SKM-1 (cell line): Measurements from ENCODE around the gene FEN1.

ENCODE experiments used
- DNase-seq: peaks from one replicate; lab custom pipeline; 2025; ENCODE audit not compliant: unreplicated experiment; lab: John Stamatoyannopoulos, UW

The FEN1 gene

GRCh38 chr11:61838921-61839320 is 46.2 kb downstream of the FEN1 start:
- no peak for DNase-seq

GRCh38 chr11:61839742-61840141 is 47.0 kb downstream of the FEN1 start:
- no peak for DNase-seq

GRCh38 chr11:61840371-61840770 is 47.7 kb downstream of the FEN1 start:
- no peak for DNase-seq

GRCh38 chr11:61841636-61842527 is 49.2 kb downstream of the FEN1 start:
- DNase-seq: no peak

GRCh38 chr11:61842528-61842820 is 49.8 kb downstream of the FEN1 start:
- no peak for DNase-seq

GRCh38 chr11:61844909-61845565 is 52.3 kb downstream of the FEN1 start:
- no peak for DNase-seq

GRCh38 chr11:61846362-61847020 is 53.8 kb downstream of the FEN1 start:
- DNase-seq: no peak
